T-helper 2 cell treated with Interferon-gamma antibody and Interleukin-4, amounts not matched to agents 5 μg/mL and 100 μg/mL, for 36 hours (primary cell): Measurements from ENCODE around the gene CBY2.
"Not testable (repeated sequence)": the region's sequence is repeated elsewhere in the genome, so short reads cannot be mapped to it uniquely, and the experiment has no call there.

Experiments used
- DNase-seq: peaks from one replicate; pipeline ENCODE4 v3.0.0; 2021; ENCODE audit warnings: low spot score
- H3K27ac Mint-ChIP-seq: one replicate; pipeline ENCODE4 v1.8.0; 2021; ENCODE audit warnings: mild to moderate bottlenecking, mixed read lengths
- H3K27me3 Mint-ChIP-seq: one replicate; pipeline ENCODE4 v1.8.0; 2021; ENCODE audit warnings: low read depth, mixed read lengths
- H3K36me3 Mint-ChIP-seq: one replicate; pipeline ENCODE4 v1.8.0; 2021; ENCODE audit warnings: low read depth, mixed read lengths
- H3K4me1 Mint-ChIP-seq: one replicate; pipeline ENCODE4 v1.8.0; 2021; ENCODE audit warnings: low read depth, mixed read lengths
- H3K4me3 Mint-ChIP-seq: one replicate; pipeline ENCODE4 v1.8.0; 2022; ENCODE audit warnings: mild to moderate bottlenecking, moderate library complexity, mixed read lengths
- H3K9me3 Mint-ChIP-seq: one replicate; pipeline ENCODE4 v1.8.0; 2021; ENCODE audit warnings: mixed read lengths

CBY2 gene

GRCh38 chr13:45742985-45743384 lies 40.9 kb downstream of the CBY2 start:
- Mint-ChIP-seq H3K27me3 (no peaks in the 10 kb centered on the region), H3K36me3 (no peaks in the 10 kb centered on the region), H3K27ac (no peak overlapping the region), H3K9me3 (no peaks in the 10 kb centered on the region), H3K4me1 (no peaks in the 10 kb centered on the region), H3K4me3 (no peak overlapping the region)
- no peak for DNase-seq

DNA sequence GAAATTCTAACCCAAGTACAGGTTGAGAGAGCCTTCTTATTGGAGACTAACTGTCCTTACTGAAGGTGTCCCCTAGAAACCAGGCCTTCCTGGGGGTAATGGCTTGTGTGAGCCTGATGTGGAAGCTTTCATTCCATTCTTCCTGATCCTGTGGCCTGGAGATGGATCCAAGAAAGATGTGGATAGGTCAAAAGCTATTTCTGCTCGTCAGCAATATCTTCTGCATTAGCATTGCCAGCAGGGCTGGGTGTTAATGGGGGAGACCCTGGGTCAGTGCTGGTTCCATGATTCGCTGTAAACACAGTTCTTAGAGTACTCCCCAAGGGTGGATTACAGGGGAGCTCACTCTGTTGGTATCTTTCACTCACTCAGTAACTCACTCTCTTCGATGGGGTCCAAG lies 42.9 kb downstream of the CBY2 start:
- Mint-ChIP-seq H3K27ac (no peak overlapping the region), H3K4me3 (no peak overlapping the region), H3K9me3 (no peaks in the 10 kb centered on the region), H3K4me1 (no peaks in the 10 kb centered on the region), H3K36me3 (no peaks in the 10 kb centered on the region), H3K27me3 (no peaks in the 10 kb centered on the region)
- DNase-seq = no peak

GRCh38 chr13:45747071-45747470 lies 45.0 kb downstream of the CBY2 start:
- no peaks in the 10 kb centered on the region for H3K36me3 Mint-ChIP-seq
- H3K27ac Mint-ChIP-seq = no peak overlapping the region
- no peaks in the 10 kb centered on the region for H3K27me3 Mint-ChIP-seq
- H3K4me3 Mint-ChIP-seq = no peak overlapping the region
- H3K4me1 Mint-ChIP-seq = no peaks in the 10 kb centered on the region
- H3K9me3 Mint-ChIP-seq = no peaks in the 10 kb centered on the region
- no peak for DNase-seq

DNA sequence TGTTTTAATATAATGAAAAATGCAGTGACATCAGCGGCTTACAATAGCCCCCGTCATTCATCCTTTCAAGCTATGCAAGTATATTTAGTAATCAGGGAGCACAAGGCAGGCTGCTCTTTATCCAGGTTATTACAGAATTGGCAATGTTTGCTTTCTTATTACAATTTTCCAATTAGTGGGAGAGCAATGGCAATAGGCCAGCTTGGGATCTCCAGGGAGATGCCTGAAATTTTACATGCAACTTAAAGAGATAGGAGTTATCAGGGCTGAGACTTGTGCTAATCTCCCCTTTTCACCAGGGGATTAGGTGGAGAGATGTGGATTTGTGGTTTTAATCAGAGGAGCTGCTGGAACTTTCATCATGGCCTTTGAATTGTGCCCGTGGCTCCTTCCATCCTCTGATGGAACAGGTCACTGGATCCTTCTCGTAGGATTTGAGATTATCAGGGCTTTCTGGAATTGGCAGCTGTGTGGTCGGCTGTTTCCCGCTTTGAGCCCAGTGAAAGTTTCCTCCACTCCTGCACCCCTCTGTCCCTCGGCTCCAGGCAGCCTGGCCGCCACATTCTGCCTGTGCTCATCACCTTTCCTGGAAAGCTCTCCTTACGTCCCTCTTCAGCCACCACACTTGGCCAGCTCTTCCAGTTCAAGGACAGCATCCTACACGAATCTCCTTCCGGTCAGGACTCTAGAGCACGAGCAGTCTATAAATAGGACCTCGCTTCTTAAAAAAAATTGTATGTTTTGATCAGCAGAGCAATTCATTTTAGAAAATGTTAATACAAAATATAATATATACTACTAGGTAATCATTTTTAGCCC lies 47.0 kb downstream of the CBY2 start:
- no peaks in the 10 kb centered on the region for H3K27me3 Mint-ChIP-seq
- H3K9me3 Mint-ChIP-seq = no peaks in the 10 kb centered on the region
- no peak overlapping the region for H3K27ac Mint-ChIP-seq
- H3K4me3 Mint-ChIP-seq = no peak overlapping the region
- H3K36me3 Mint-ChIP-seq = no peaks in the 10 kb centered on the region
- DNase-seq = no peak
- H3K4me1 Mint-ChIP-seq = no peaks in the 10 kb centered on the region

GRCh38 chr13:45750566-45750965 lies 48.4 kb downstream of the CBY2 start:
- no peaks in the 10 kb centered on the region for H3K4me1 Mint-ChIP-seq
- no peak for DNase-seq
- no peak overlapping the region for H3K4me3 Mint-ChIP-seq
- no peaks in the 10 kb centered on the region for H3K36me3 Mint-ChIP-seq
- no peaks in the 10 kb centered on the region for H3K27me3 Mint-ChIP-seq
- no peaks in the 10 kb centered on the region for H3K9me3 Mint-ChIP-seq
- no peak overlapping the region for H3K27ac Mint-ChIP-seq

DNA sequence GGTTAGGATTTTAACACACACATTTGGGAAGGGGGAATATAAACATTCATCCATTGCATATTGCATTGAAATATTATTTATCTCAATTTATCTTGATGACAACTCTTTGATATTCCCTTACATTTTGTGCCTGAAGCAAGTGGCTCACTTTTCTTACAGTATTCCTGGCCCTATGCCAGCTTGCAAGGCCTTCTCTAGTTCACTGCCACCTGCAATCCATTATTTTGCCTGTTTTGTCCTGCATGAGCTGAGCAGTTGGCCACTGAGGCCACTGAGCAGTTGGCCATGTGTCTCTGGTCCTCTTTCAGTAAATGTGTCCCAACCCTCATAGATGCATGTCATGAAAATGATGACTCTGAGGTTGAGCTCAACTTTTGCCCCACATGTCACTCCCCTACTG lies 49.8 kb downstream of the CBY2 start:
- no peak overlapping the region for H3K4me3 Mint-ChIP-seq
- DNase-seq = no peak
- H3K9me3 Mint-ChIP-seq = no peaks in the 10 kb centered on the region
- no peaks in the 10 kb centered on the region for H3K4me1 Mint-ChIP-seq
- no peak overlapping the region for H3K27ac Mint-ChIP-seq
- H3K27me3 Mint-ChIP-seq = no peaks in the 10 kb centered on the region
- H3K36me3 Mint-ChIP-seq = no peaks in the 10 kb centered on the region

DNA sequence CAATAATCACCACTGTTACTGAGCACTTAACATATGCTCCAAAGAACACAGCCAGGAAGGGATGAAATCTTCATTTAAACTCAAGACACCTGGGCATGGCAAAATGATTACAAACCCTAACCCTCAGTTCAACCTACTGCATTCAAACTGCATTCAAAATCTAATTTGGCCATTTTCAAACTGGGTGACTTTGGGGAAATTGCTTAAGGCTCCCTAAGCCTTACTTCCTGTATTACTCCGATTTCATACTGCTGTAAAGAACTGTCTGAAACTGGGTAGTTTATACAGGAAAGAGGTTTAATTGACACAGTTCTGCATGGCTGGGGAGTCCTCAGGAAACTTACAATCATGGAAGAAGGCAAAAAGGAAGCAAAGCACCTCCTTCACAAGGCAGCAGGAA lies 50.4 kb downstream of the CBY2 start:
- Mint-ChIP-seq H3K9me3 (peaks cover 2% of the 10 kb centered on the region), H3K4me1 (no peaks in the 10 kb centered on the region), H3K27ac (no peak overlapping the region), H3K27me3 (no peaks in the 10 kb centered on the region), H3K4me3 (no peak overlapping the region), H3K36me3 (no peaks in the 10 kb centered on the region)
- no peak for DNase-seq

- H3K4me1 Mint-ChIP-seq, H3K36me3 Mint-ChIP-seq, H3K27ac Mint-ChIP-seq, H3K4me3 Mint-ChIP-seq, DNase-seq, H3K27me3 Mint-ChIP-seq: not testable (repeated sequence)
- H3K9me3 Mint-ChIP-seq = peaks cover 13% of the 10 kb centered on the region
Observed at GRCh38 chr13:45756498-45756897, 54.4 kb downstream of the CBY2 start.

DNA sequence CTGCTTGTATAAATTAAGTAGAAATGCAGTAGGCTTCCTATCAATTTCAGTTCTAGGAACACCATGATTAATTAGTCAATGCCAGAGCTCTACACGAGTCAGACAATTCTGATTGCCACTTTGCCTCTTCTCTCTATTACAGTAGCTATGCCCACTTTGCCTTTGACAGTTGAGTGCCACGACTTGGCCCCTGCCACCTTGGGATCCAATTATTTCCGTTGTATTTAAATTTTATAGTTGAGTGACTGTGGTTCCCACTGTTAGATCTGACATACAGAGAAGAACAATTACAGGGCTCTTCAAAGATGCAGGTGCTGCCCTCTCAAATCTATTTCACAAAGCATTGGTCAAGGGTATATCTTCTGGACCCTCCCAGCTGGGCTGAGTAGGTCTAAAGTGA lies 55.5 kb downstream of the CBY2 start:
- DNase-seq, H3K4me1 Mint-ChIP-seq, H3K36me3 Mint-ChIP-seq, H3K27ac Mint-ChIP-seq, H3K4me3 Mint-ChIP-seq, H3K27me3 Mint-ChIP-seq: not testable (repeated sequence)
- H3K9me3 Mint-ChIP-seq = peaks cover 13% of the 10 kb centered on the region

DNA sequence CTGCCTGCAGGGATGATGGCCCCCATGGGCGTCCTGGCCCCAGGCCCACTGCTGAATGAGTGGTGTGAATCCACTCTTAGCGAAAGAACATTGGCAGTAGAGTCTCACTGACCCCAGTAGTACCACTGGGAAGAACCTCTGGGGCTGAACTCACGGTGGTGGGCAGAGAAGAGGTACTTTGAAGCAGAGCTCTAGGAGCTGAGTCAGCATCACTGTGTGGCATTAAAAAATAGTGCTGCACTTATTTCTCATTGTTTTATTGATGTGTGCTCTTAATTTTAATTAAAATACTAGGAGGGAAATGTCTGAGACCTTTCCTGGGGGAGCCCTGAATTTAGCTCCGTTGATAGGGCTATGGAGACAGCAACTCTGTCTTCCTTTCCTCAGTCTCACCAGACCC lies 61.3 kb downstream of the CBY2 start:
- DNase-seq = no peak
- Mint-ChIP-seq H3K4me1 (no peaks in the 10 kb centered on the region), H3K27me3 (peaks cover 8% of the 10 kb centered on the region), H3K9me3 (peaks cover 4% of the 10 kb centered on the region), H3K36me3 (no peaks in the 10 kb centered on the region), H3K27ac (no peak overlapping the region), H3K4me3 (no peak overlapping the region)
